GM18526 (cell line): Measurements from ENCODE around the gene CALN1.

Experiments used
- POLR2A ChIP-seq: IDR thresholded peaks from 3 replicates; pipeline ENCODE4 v1.6.1; 2011; ENCODE audit not compliant: insufficient read length; ENCODE audit errors: extremely low read depth

Gene CALN1

GRCh38 chr7:71846160-71846559 lies 566.0 kb downstream of the CALN1 start:
- no peak for TF ChIP-seq POLR2A

DNA sequence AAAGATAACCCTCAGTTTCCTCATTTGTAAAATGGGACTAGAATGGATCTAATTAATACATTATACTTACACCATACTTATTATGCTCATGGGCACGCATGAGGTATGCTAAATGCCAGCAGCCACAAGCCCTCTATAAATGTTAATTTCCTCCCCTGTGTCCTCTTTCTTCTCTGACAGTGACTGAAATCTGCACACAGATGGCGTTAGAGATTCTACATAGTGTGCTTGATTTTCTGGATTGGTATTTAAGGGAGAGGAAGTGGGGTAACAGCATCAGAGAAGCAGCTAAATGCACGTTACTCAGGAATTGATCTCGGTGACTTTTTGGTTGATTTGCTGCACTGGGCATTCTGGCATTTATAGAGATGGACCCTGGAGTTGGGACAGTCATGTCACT lies 568.5 kb downstream of the CALN1 start:
- TF ChIP-seq POLR2A = no peak

GRCh38 chr7:71842786-71843185 lies 569.4 kb downstream of the CALN1 start:
- TF ChIP-seq POLR2A = no peak

DNA sequence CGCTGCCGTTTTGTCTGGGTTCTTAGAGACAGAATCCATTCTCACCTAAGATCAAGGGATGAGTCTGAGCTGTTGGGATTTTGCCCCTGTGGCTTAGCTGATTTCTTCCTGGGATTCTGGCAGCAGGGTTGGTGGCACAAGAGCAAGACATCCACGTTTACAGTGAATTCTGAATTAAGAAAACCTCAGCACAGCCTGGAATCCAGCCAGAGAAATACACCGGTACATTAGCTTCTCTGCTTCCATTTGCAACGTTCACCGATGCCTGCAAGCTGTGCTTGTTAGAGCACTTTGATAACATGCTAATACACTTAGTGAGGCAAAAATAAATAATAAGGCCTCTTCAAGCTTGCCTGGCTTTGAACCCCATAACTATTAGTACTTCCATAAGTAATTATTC lies 569.8 kb downstream of the CALN1 start:
- no peak for TF ChIP-seq POLR2A

- no peak for TF ChIP-seq POLR2A
These were observed 577.1 kb downstream of the CALN1 start for GRCh38 chr7:71835056-71835455.

- no peak for TF ChIP-seq POLR2A
These were observed 582.6 kb downstream of the CALN1 start for GRCh38 chr7:71829515-71829914.

DNA sequence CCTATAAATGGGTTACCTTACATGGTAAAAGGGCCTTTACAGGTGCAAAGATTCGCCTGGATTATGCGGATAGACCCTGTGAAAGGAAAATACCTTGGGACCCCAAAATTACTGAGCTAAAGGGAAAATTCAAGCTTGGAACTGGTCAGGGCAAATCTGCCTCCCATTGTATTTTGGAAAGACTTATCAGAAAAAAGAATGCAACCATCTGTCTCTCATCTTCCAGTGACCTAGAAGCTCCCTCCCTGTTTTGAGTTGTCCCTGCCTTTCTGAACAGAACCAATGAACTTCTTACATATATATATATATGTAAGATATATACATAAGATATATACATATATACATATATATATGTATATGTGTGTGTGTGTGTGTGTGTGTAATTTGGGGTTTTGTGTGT lies 583.8 kb downstream of the CALN1 start:
- no peak for TF ChIP-seq POLR2A

- no peak for TF ChIP-seq POLR2A
These were observed 586.0 kb downstream of the CALN1 start for GRCh38 chr7:71826141-71826540.

DNA sequence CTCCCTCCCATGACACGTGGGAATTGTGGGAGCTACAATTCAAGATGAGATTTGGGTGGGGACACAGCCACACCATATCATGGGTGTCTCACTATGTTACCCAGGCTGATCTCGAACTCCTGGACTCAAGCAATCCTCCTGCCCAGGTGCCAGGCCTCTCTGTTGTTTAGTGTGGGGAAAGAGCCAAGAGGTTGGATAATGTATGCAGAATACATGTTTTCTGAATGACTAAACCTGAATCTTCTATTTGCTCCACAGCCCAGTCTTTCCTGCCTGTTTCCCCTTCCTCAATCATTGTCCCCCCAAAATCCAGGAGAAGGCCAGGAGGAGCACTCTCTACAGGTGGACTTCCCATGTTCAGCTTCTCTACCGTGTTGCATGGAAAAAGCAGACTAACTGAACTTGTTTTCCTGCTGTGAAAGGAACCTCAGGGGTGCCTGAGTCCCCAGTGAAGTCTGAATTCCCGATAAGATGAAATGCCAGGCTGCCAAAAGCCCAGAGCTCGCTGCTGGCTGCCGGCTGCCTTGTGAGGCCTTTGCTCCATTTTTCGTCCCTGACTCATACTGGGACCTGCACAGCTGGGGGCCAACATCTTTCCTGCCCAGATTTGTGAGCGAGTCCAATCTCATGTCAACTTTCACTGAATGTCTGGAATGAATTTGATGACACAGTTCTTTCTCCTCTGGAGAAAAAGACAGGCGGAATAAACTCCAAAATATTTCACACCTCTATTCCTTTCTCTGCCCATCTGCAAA lies 588.0 kb downstream of the CALN1 start:
- TF ChIP-seq POLR2A = no peak

GRCh38 chr7:71817916-71818315 lies 594.2 kb downstream of the CALN1 start:
- TF ChIP-seq POLR2A = no peak

GRCh38 chr7:71808115-71808514 lies 604.0 kb downstream of the CALN1 start:
- TF ChIP-seq POLR2A = no peak

DNA sequence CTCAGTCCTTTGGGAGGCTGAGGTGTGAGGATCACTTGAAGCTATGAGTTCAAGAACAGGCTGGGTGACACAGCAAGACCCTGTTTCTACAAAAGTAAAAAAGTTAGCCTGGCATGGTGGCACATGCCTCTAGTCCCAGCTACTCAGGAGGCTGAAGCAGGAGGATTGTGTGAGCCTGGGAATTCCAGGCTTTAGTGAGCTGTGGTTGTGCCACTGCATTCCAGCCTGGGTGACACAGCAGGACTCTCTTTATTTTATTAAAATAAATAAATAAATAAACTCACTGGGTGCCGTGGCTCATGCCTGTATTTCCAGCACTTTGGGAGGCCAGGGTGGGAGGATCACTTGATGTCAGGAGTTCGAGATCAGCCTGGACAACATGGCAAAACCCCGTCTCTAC lies 607.9 kb downstream of the CALN1 start:
- no peak for TF ChIP-seq POLR2A

DNA sequence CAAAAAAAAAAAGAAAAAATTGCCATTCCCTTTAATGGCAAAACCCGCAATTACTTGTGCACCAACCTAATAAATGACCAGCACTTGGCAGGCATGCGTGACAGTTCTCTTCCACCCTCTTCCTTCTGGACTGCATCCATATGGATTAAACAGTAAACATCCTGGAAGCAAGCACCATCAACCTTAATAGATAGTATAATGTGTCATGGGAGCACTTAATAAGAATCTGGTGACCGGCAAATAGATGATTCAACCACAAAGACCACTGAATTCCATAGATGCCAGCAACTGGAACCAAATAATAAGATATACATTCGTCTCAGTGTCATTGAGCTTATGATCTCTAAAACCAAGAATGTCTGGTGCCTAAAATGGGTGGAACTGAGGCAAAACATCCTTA lies 610.2 kb downstream of the CALN1 start:
- TF ChIP-seq POLR2A = no peak

DNA sequence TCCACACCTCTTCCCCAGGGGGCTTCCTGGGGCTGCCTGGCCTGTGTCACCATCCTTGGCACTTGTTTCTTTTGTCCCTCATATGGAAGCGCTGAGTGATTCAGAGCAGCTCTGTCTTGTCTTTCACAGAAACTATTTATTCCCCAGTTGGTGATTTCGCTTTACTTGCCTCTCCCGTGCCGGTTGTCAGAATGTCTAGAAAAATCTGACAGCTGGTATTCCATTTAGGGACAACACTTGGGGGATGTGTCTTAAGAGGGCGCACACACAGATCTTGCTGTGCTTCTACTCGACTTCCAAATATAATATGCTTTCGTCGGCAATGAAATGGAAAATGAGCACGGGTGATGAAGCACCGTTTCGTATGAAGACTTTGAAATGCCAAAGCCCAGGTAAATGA lies 611.8 kb downstream of the CALN1 start:
- no peak for TF ChIP-seq POLR2A

GRCh38 chr7:71795410-71795809 lies 616.7 kb downstream of the CALN1 start:
- TF ChIP-seq POLR2A = no peak

DNA sequence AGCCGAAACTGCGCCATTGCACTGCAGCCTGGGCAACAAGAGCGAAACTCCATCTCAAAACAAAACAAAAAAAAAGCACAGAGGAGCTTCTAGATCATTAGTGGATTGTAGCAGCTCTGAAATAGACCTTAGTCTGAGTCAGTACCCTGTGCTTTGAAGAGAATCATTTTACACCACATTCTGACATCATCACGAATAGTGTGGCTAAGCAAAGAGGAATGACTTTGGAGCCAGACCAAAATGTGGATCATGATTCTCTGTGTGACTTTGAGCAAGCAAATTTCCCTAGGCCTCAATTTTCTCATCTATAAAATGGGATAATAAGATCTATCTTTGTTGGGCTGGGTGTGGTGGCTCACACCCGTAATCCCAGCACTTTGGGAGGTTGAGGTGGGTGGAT lies 618.9 kb downstream of the CALN1 start:
- no peak for TF ChIP-seq POLR2A

- no peak for TF ChIP-seq POLR2A
These were observed 624.6 kb downstream of the CALN1 start for GRCh38 chr7:71787513-71787912.
